Activated CD8-positive, alpha-beta memory T cell treated with anti-CD3 and anti-CD28 coated beads, Interleukin-2, amount 50 U/mL, for 1 hour (primary cell): ENCODE data around the gene SIL1.
"Not testable (repeated sequence)": the region's sequence is repeated elsewhere in the genome, so short reads cannot be mapped to it uniquely, and the experiment has no call there.

Experiments used
- DNase-seq: peaks from one replicate; pipeline ENCODE4 v3.0.0-alpha.2; 2020; ENCODE audit errors: extremely low read depth

SIL1 gene

DNA sequence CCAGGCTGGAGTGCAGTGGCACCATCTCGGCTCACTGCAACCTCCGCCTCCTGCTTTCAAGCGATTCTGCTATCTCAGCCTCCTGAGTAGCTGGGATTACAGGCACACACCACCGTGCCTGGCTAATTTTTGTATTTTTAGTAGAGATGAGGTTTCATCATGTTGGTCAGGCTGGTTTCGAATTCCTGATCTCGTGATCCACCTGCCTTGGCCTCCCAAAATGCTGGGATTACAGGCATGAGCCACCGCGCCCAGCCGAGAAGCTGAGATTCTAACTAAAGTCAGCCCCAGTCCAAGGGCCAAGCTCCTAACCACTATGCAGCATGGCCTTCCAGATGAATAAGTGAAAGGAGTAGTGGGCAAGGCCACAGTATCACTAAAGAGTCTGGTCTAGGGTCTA is 20.9 kb downstream of the SIL1 start:
- DNase-seq = not testable (repeated sequence)

DNA sequence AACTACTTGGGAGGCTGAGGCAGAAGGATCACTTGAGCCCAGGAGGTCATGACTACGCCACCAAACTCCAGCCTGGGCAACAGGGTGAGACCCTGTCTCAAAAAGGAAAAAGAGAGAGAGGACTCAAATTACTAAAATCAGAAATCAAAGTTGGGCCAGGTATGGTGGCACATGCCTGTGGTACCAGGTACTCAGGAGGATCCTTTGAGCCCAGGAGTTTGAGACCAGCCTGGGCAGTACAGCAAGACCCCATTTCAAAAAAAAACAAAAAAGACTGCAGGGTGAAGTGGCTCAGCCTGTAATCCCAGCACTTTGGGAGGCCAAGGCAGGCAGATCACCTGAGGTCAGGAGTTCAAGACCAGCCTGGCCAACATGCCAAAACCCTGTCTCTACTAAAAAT is 23.8 kb downstream of the SIL1 start:
- DNase-seq = not testable (repeated sequence)

DNA sequence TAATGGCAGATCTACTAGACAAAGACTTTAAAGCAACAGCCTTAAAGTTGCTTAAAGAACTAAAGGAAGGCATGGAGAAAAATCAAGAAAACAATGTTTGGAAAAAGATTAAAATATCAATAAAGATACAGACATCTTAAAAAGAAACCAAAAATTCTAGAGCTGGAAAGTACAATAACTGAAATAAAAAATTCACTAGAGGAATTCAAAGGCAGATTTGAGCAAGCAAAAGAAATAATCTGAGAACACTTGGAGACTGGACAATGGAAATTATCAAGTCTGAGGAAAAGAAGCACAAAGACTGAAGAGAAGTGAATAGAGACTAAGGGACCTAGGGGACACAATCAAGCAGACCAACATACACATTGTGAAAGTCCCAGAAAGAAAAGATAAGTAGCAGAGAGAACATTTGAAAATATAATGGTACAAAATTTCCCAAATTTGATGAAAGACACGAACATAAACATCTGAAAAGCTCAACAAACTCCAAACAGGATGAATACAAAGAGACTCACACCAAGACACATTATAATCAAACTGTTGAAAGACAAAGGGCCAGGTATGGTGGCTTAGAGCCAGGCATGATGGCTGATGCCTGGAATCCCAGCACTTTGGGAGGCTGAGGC is 26.3 kb downstream of the SIL1 start:
- no peak for DNase-seq

DNA sequence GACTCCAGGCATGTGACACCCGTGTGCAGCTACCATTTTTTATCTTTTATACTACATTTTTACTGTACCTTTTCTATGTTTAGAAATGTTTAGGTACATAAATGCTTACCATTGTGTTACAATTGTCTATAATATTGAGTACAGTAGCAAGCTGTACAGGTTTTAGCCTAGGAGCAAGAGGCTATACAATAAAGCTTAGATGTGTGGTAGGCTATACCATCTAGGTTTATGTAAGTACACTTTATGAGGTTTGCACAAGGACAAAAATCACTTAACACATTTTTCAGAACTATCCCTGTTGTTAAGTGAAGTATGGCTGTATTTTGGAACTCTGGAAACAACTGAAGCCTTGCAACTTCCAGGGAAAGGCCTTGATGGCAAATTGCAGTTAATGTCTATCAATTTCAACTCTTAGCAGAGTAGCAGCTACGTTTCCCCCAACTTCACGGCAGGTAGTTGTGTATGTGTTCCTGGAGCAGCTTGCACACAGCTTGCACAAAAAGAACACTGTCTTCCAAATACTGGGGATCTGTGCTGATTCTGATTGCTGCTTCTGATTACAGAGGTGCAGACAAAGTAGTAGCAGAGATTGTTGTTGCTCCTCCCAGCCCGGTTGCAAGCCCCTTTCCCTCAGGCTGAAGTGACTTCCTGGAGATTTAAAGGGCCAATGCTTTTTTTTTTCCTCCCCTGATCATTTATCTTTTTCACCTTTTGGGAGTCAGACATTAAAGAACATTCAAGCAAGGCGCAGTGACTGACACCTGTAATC is 30.0 kb downstream of the SIL1 start:
- no peak for DNase-seq

DNA sequence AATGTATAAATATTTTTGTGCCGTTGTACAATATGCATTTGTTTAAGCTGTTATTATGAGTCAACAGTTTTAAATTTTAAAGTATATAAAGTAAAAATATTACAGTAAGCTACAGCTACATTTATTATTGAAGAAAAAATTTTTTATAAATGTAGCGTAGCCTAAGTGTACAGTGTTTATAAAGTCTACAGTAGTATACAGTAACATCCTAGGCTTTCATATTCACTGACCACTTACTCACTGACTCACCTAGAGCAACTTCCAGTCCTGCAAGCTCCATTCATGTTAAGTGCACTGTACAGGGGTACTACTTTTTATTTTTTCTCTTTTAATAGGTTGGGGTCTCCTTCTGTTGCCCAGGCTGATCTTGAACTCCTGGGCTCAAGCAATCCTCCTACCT is 30.6 kb downstream of the SIL1 start:
- DNase-seq = no peak

DNA sequence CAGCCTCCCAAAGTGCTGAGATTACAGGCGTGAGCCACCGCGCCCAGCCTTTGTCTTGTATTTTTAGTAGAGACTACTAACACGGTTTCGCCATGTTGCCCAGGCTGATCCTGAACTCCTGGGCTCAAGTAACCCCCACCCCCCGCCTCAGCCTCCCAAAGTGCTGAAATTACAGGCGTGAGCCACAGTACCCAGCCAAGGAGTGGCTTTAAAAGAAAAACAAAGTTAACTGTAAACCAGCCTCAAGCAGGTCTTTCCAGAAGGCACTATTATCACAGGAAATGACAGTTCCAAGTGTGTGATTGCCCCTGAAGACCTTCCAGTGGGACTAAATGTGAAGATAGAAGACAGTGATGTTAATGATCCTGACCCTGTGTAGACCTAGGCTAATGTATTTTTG is 31.1 kb downstream of the SIL1 start:
- no peak for DNase-seq

DNA sequence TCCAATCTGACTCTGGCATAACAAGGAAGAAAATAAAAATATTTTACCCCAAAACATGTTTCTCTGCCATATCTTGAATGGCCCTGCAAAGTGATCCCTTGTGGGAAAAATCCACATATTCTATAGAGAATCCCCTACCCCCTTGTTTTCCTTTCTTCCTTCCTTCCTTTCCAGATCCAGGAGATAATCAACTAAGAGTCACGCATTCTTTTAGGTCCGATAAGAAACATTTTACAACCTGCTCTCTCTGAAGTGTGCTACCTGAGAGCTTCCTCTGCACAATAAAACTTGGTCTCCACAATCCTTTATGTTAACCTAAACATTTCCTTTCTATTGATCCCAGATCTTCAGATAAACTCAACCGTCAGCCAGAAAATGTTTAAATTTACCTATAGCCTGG is 33.3 kb downstream of the SIL1 start:
- not testable (repeated sequence) for DNase-seq

DNA sequence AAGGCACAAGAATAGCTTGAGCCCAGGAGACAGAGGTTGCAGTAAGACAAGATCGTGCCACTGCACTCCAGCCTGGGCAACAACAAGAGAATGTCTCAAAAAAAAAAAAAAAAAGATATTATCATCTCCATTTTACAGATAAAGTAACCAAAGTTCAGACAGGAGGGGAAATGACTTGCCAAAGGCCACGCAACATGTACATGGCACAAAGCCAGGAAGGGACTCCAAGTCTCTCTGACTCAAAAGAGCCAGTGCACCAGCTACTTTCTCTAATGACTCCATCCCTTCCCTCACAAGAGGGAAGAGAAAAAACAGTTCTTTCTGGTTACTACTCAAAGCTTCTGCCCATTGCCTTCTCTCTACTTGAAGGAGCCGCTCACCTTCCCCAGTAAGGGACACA is 34.1 kb downstream of the SIL1 start:
- DNase-seq = no peak

DNA sequence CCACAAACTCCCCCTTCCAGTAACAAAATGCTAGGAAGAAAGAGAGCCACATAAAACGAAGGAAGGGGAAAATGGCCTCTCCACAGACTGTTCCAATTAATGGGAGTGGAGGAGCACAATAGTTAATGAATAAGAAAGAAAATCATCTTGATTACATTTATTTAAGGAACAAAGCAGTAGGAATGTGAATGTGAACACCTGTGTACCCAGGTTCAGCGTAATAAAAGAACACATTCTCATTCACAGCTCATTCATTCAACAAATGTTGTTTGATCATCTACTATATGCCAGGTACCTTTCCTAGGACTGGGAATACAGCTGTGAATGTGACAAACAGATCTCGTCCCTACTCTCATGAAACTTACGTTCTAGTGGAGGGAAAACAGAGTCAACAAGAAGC is 35.7 kb downstream of the SIL1 start:
- no peak for DNase-seq

DNA sequence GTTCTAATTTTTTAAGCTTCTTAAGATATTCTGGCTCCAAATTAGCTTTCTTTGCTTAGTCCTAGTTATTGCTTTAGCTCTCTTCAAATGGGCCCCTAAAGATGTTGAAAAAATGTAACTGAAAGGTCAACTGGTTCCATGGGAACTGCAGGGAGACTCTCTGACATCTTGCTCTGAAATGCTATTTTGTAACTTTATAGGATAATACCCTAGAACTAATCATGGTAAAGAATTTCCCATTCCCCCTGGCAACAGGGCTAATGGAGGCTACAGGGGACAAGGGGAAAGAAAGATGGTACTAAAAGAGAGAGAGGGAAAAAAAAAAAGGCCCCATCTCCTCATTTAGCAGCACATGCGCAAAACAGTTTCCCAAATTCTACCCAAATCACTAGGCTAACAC is 39.4 kb downstream of the SIL1 start:
- DNase-seq = no peak

DNA sequence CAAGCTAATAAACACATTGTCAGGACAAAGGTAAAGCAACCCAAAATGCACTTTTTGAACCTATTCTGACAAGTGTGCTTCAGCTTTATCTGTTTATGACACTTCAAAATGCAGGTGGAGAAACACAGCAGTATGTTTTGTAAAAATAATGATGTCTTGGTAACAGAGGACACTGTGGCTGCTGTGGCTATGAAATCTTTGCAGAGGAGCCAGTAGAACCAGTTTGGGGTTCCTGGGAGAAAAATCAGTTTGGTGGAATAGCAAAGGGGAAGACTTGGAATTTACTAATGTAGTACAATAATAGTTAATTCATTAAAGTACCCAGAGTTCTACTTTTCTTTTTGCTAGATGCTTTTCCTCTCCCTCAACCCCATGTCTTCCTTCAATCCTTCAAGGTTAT is 40.6 kb downstream of the SIL1 start:
- DNase-seq = no peak

DNA sequence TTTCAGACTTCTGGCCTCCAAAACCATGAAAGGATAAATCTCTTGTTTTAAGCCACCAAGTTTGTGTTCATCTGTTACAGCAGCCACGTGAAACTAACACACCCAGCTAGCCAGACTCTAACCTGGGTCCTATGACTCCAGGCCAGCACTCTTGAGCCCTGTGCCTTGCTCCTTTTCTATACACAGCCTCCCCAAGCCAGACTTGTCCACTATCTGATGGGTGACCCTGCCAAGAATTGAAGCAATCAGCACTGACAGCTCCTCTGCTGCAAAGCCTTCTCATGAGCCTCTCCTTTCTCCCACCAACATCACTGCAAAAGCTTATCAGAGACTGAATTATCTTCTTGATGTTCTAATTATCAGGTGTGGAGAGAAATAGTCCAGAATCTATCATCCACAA is 41.4 kb downstream of the SIL1 start:
- no peak for DNase-seq

DNA sequence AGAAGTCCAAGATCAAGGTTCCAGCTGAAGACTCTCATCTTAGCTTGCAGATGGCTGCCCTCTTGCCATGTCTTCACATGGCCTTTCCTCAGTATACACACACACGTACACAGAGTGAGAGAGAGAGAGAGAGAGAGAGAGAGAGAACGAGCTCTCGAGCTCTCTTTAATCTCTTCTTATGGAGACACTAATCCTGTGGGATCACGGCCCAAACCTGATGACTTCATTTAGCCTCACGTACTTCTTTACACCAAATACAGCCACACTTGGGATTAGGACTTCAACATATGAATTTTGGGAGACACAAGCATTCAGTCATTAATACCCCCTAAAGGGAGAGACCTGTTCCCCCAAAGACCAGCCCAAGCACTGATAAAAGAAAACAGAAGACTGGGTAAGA is 42.8 kb downstream of the SIL1 start:
- DNase-seq = no peak

DNA sequence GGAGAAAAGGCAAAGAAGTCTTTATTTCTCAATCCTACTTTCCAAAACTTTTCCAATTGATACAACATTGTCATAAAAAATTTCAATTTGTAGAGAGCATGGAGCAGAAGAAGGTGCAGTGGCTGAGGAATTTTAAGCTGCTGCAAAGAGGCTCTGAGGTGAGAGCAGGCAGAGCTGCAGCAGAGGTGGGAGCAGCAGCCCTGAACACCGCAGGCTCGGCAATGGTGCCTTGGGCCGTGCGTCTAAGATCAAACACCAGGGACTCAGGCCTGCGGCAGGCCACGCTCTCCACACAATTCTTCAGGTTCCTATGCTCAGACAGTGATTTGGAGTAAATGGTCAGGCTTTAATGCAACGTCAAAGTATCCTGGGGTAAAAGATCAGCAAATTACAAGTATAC is 46.3 kb downstream of the SIL1 start:
- DNase-seq = no peak

DNA sequence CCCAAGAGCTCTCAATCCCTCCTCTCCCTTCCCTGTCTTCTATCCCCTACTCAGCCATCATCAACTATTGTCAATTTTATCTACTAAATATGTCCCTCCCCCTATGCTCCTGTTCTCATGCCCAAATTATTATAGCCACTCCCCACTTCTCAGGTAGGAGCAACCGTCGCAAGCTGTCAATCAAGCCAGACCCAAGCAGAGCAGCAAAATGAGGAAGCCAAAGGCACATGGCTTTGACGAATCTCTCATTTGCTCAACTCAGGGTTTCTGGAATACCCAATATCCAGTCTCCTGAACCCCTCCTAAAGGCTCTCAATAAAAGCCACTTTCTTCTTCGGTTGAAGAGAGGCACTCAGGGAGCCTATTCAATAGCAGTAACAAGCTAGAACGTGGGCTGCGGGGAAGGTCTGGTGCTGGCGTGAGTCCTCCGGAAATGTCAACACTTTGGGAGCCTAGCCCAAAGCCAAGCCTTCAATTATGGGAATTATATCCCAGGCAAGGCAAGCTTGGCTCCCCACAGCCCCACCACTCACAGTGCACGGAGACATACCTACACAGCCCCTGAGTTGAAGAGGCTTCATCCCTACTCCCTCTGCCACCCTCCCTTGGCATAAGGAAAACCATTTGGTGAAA is 47.7 kb downstream of the SIL1 start:
- DNase-seq = no peak

DNA sequence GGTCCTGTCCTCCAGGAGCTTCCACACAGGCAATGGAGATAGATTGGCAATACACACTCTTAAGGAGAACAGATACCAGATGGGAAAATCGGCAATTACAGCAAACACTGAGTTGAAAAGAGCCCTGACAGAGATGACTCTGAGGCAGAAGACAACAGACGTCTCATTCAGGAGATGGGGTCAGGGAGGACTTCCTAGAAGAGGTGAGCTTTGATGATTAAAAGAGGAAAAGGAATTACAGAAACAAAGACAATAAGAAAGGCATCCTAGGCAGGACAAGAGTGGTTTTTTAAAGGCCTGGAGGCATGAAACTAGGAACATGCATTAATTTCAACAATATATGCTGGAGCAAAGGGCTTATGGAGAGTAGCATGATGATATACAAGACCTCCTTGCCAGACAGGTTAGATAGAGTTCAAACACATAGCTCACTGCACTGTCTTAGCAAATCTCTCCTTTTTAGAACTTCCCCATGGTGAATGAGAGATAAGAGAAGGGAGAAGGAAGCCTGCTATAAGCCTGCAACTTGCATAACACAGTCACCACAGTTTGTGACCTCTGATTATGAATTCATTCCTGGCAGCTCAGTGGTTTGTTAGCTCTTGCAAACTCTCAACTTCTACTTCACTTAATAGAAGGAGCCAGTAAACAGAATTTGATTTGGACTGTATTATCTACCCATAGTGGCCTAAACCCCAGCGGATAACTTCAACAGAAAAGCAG is 48.5 kb downstream of the SIL1 start:
- no peak for DNase-seq

DNA sequence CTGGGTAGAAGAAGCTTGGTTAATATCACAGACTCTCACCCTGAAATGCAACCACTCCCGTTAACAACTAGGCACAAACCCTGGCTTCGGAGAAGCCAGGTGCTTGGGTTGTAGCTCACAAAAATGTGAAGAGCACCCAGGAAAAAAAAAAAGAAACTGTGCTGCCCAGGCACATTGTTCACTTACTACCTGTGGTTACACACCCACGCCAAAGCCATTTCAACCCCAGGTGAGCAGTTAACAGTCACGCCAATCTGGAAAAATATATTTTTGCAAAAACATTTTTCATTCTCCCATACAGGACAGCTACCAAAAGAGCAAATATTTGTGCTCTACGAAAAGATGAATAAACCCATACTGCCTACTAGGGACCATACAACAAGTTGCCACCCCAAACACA is 49.2 kb downstream of the SIL1 start:
- no peak for DNase-seq

DNA sequence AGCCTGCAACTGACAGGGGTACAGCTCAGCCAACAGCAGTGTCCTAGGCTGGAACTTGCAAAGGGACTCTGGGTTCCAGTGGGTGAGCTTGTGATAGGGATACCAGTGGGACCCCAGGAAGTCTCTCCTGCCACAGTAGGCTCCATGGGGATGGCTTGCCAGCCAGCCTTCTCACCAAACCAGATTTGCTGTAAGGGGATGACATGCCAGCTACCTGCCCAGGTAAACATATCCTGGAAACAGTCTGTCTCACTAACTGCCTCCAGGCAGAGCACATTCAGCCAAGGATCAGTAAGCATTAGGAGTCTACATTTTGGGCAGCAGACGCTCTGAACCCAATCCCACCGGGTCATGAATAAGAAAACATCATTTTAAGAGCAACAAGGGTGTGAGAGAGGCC is 49.9 kb downstream of the SIL1 start:
- no peak for DNase-seq

DNA sequence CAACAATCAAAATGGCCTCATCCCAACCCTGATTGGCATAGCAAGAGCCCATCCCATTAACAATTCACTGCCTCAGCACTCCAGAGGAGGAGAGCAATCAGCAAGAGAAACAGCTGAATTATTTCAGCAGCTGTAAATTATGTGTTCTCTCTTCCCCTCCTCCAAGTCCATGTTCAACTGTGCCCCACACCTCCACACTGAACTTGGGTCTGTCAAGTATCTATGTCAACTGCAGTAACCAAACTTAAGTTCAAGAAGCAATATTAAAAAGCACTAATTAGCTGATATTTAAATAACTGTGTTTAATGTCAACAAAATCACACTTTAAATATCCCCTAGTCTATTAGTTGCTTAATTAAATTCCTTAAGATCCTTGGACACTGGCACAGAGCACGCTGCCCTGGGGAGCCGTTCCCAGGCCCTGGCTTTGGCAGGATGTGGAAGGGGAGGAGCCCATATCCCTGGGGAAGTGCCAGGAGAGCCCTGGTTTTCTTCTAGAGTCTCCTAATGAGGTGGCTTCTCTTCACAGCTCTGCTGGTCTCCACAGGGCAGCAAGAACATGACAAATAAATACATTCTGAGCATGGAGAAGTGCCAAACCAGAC is 50.6 kb downstream of the SIL1 start:
- no peak for DNase-seq

DNA sequence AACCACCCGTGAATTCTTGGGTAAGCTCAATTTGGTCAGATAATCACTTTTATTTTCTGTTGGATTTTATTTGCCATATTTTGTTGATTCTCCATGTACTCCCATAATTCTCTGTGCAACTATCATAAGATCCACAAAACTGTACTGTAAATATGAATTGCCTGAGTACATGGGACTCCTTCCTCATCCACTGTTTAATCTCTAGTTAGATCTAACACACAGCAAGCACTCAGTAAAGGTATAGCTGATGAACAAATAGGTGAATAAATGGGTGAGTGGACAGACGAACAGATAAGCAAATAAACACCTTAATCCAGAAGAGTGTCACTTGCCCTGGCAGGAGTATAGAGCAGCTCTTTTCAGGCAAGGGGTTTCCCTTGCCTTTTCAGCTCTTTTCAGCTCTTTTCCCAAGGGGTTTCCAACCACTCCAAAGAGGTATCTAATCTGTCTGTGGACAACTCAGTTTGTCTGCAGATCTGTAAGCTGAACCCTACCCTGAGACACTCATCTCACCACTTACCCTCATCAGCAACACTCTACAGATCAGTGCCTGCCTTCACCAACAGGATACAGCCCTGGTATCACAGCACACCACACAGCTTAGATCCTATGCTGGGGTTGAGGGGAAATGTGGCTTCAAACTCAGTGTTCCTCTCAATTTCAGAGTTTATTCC is 51.2 kb downstream of the SIL1 start:
- no peak for DNase-seq

DNA sequence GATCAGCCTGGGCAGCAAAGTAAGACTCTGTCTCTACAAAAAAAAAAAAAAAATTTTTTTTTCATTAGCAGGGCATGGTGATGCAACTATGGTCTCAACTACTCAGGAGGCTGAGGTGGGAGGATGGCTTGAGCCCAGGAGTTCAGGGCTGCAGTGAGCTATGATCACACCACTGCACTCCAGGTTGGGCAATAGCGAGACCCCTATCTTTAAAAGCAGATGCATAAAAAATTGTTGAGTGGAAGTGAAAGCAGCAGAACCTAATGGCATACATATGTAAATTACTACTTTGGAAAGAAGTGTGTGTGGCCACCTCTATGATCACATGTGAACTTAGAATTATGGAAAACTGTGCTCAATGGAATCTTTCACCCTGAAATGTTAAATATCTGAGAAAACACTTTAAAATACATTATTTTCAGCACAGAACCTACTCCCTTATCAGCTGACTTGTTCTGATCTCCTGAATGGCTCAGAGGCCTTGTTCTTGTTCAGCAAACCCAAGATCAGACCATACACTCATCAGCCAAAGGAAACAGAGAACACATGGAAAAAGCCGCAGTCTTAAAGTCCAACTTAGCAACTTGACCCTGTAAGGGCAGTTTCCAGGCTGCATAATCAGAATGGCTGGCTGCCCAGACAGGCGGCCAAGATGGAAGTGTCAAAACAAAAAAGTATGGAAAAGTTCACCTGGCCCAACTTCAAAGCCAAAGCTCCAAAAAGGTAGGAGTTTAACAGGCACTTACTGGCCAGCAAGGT is 56.5 kb downstream of the SIL1 start:
- no peak for DNase-seq
